ENCODE data around the gene KCNK3. TPM values are rescaled to one million over a fixed set of nuclear protein-coding genes. Genes with fewer than 3 reads are reported as not detected.

Gene KCNK3
- total RNA-seq, 1 experiment from 2014 or later: 32.8 TPM

DNA sequence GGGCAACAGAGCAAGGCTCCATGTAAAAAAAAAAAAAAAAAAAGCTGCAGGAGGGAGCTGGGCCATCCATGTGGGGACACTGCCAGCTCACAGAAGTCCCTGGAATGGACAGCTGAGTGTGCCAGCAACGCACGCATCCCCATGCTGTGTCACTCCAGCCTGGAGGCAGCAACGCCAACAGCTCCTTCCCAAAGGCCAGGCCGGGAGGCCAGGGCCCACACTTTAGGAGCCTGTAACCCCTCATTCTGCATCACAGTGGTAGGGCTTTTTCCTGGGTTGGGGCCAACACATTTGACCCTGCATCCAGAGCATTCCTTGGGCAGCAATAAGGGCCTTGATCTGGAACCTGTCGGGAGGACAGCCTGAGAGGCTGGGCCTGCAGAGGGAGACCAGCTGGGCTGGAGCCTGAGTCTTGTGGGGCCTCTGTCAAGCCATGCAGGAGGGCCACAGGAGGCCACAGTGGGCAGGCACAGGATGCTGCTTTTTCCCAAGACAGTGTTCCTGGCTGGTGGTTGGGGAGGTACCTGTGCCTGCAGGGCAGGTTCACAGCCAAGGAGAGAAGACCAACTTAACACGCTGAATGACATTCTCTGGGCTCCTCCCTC is 16.8 kb upstream of the KCNK3 start:
- intact Hi-C loops (cut with micrococcal nuclease; ENCODE audit: unreplicated experiment) (no loop called here), in situ Hi-C loops (cut with HindIII; ENCODE audit: low pct_unique_long_range_greater_than_20kb, low sequenced_read_pairs) (no loop called here)
- no peak for TF ChIP-seq POLR2AphosphoS5 (IDR thresholded peaks at IDR 0.05; ENCODE audit: low read depth, low read length)
- TF ChIP-seq TCF7L2 (IDR thresholded peaks at IDR 0.05; ENCODE audit: low read depth, low read length): no peak
- TF ChIP-seq, protein P1, sequence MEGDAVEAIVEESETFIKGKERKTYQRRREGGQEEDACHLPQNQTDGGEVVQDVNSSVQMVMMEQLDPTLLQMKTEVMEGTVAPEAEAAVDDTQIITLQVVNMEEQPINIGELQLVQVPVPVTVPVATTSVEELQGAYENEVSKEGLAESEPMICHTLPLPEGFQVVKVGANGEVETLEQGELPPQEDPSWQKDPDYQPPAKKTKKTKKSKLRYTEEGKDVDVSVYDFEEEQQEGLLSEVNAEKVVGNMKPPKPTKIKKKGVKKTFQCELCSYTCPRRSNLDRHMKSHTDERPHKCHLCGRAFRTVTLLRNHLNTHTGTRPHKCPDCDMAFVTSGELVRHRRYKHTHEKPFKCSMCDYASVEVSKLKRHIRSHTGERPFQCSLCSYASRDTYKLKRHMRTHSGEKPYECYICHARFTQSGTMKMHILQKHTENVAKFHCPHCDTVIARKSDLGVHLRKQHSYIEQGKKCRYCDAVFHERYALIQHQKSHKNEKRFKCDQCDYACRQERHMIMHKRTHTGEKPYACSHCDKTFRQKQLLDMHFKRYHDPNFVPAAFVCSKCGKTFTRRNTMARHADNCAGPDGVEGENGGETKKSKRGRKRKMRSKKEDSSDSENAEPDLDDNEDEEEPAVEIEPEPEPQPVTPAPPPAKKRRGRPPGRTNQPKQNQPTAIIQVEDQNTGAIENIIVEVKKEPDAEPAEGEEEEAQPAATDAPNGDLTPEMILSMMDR (IDR thresholded peaks at IDR 0.05): no peak
- no peak for TF ChIP-seq SIN3A (IDR thresholded peaks at IDR 0.05; ENCODE audit: borderline replicate concordance, insufficient read depth, low read depth, low read length)
- TF ChIP-seq REST (IDR thresholded peaks at IDR 0.05; ENCODE audit: insufficient read depth in 1 of 2, low read depth in 2 of 2, low read length in 1 of 2): no peak
- no peak for ATAC-seq
- Histone ChIP-seq H3K4me3 (ENCODE audit: low read depth in 2 of 2, low read length in 2 of 2) (no peak overlapping the region), H3K27ac (ENCODE audit: low read length) (no peak overlapping the region), H3K27me3 (ENCODE audit: control insufficient read depth, insufficient read depth, low read length) (peaks cover 2% of the 10 kb centered on the region; the same call in 1 of the 2 replicates), H3K4me1 (ENCODE audit: control insufficient read depth, insufficient read depth, low read length) (no peaks in the 10 kb centered on the region), H3K9me3 (ENCODE audit: control insufficient read depth, insufficient read depth, low read depth, low read length) (no peaks in the 10 kb centered on the region), H3K36me3 (ENCODE audit: control insufficient read depth, insufficient read depth, low read length) (no peaks in the 10 kb centered on the region)
- POLR2A ChIA-PET: no interaction called here
- CTCF ChIA-PET: no interaction called here
- no peak for DNase-seq (ENCODE audit: low read depth, low spot score)
- BruUV-seq (replicated peaks): no TSS peak

DNA sequence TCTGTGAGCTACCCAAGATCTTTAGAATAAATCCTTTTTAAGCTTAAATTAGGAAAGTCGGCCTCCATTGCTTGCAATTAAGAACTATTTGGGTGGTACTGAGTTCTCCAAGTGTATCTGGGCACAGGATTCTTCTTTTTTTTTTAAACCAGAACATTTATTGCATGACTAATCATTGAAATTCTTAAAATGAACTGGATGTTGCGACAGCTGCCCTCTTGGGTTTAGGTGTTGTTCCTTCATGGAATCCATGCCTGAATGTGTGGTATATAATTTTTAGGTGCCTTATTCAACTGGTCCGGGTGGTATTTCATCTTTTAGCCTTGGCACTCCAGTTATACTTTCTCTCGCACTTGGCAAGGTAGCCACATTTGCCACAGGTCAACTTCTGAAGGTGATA is 14.5 kb upstream of the KCNK3 start:
- DNase-seq (ENCODE audit: low read depth, low spot score): no peak
- no peaks in the 10 kb centered on the region for H3K36me3 ChIP-seq (ENCODE audit: control insufficient read depth, insufficient read depth, low read length)
- H3K27me3 ChIP-seq (ENCODE audit: control insufficient read depth, insufficient read depth, low read length): 0 out of 2 replicates have a peak, but pooled peaks cover 2% of the 10 kb centered on the region
- no peaks in the 10 kb centered on the region for H3K4me1 ChIP-seq (ENCODE audit: control insufficient read depth, insufficient read depth, low read length)
- no peak for ATAC-seq
- intact Hi-C loops (cut with micrococcal nuclease; ENCODE audit: unreplicated experiment): no loop called here
- CTCF ChIA-PET: no interaction called here
- POLR2A ChIA-PET: no interaction called here
- no peaks in the 10 kb centered on the region for H3K9me3 ChIP-seq (ENCODE audit: control insufficient read depth, insufficient read depth, low read depth, low read length)
- TF ChIP-seq, protein P1 (IDR thresholded peaks at IDR 0.05): no peak
- TF ChIP-seq REST (IDR thresholded peaks at IDR 0.05; ENCODE audit: insufficient read depth in 1 of 2, low read depth in 2 of 2, low read length in 1 of 2) (no peak), TCF7L2 (IDR thresholded peaks at IDR 0.05; ENCODE audit: low read depth, low read length) (no peak), POLR2AphosphoS5 (IDR thresholded peaks at IDR 0.05; ENCODE audit: low read depth, low read length) (no peak), SIN3A (IDR thresholded peaks at IDR 0.05; ENCODE audit: borderline replicate concordance, insufficient read depth, low read depth, low read length) (no peak)
- in situ Hi-C loops (cut with HindIII; ENCODE audit: low pct_unique_long_range_greater_than_20kb, low sequenced_read_pairs): no loop called here
- no peak overlapping the region for H3K4me3 ChIP-seq (ENCODE audit: low read depth in 2 of 2, low read length in 2 of 2)
- no peak overlapping the region for H3K27ac ChIP-seq (ENCODE audit: low read length)
- BruUV-seq (replicated peaks): no TSS peak
